ENCODE results near the gene ZNF689.

Gene ZNF689

GRCh38 chr16:30654856-30655255 is 44.7 kb upstream of the ZNF689 start:
- no peak overlapping the region for H3K27ac ChIP-seq
- TF ChIP-seq CTCF (conservative IDR thresholded peaks at IDR 0.05) = no peak

- peak overlapping the region; percentile 83; the same call in 1 of the 2 replicates for H3K27ac ChIP-seq
- no peak for TF ChIP-seq CTCF (conservative IDR thresholded peaks at IDR 0.05)
Observed at GRCh38 chr16:30652718-30653117, 42.5 kb upstream of the ZNF689 start.

GRCh38 chr16:30652005-30652296 is 41.8 kb upstream of the ZNF689 start:
- H3K27ac ChIP-seq = peak overlapping the region; percentile 83
- no peak for TF ChIP-seq CTCF (conservative IDR thresholded peaks at IDR 0.05)

GRCh38 chr16:30651124-30652004 is 41.2 kb upstream of the ZNF689 start:
- TF ChIP-seq CTCF (conservative IDR thresholded peaks at IDR 0.05) = peak; percentile 72
- H3K27ac ChIP-seq = peak overlapping the region; percentile 83

GRCh38 chr16:30650369-30651123 is 40.4 kb upstream of the ZNF689 start, which contains the start of gene PRR14:
PRR14 (plus strand) TSS chr16:30650960; CDS start chr16:30651646, 686 bp downstream.
- TF ChIP-seq CTCF (conservative IDR thresholded peaks at IDR 0.05) = no peak
- H3K27ac ChIP-seq = peak within 1 kb of the TSS; percentile 83

- peak overlapping the region; percentile 83 for H3K27ac ChIP-seq
Observed at GRCh38 chr16:30649725-30650368, 39.7 kb upstream of the ZNF689 start.

More at GRCh38 chr16:30649725-30650368, 39.7 kb upstream of the ZNF689 start:
- no peak for TF ChIP-seq CTCF (conservative IDR thresholded peaks at IDR 0.05)
